Spleen (tissue), 11 donors: Measurements from ENCODE around the gene ZMIZ1. TPM values are rescaled to one million over a fixed set of nuclear protein-coding genes. Genes with fewer than 3 reads are reported as not detected.

ENCODE experiments used
- DNase-seq: peaks from one replicate; pipeline ENCODE4 v3.0.0-alpha.2; 2020
- H3K27ac ChIP-seq, 8 donors: fragments of 200-600 bp; sonication (generic) in 7 of 8; 1 replicate in 4 of 8; 2 replicates in 4 of 8; pipeline versions ENCODE4 v1.5.0 to v1.8.0; 2016 to 2021; ENCODE audit warnings: inconsistent platforms in 4 of 8, mild to moderate bottlenecking in 4 of 8, moderate library complexity in 1 of 8
- H3K27me3 ChIP-seq, 7 donors: fragments of 200-600 bp; sonication (generic) in 6 of 7; replicated peaks in 1 of 7; 1 replicate in 4 of 7; 2 replicates in 3 of 7; pipeline versions ENCODE4 v1.5.0 to v1.8.0; 2016 to 2021; ENCODE audit warnings: inconsistent platforms in 3 of 7, mild to moderate bottlenecking in 1 of 7
- H3K36me3 ChIP-seq, 6 donors: fragments of 200-600 bp; sonication (generic) in 5 of 6; 1 replicate in 4 of 6; 2 replicates in 2 of 6; pipeline versions ENCODE4 v1.5.0 to v1.8.0; 2016 to 2021; ENCODE audit warnings: inconsistent platforms in 2 of 6
- H3K4me1 ChIP-seq, 6 donors: fragments of 200-600 bp; sonication (generic) in 5 of 6; 1 replicate in 3 of 6; 2 replicates in 3 of 6; pipeline versions ENCODE4 v1.5.0 to v1.8.0; 2016 to 2021; ENCODE audit warnings: inconsistent platforms in 3 of 6
- H3K4me3 ChIP-seq, 8 donors: fragments of 200-600 bp; sonication (generic) in 7 of 8; 1 replicate in 4 of 8; 2 replicates in 4 of 8; pipeline versions ENCODE4 v1.5.0 to v1.8.0; 2016 to 2021; ENCODE audit warnings: inconsistent platforms in 4 of 8, mild to moderate bottlenecking in 4 of 8, moderate library complexity in 2 of 8
- H3K9me3 ChIP-seq, 8 donors: fragments of 200-600 bp; sonication (generic) in 7 of 8; 1 replicate in 4 of 8; 2 replicates in 4 of 8; pipeline versions ENCODE4 v1.5.0 to v1.8.0; 2016 to 2021; ENCODE audit warnings: inconsistent platforms in 4 of 8
- POLR2A ChIP-seq, 3 donors: fragments of 450-650 bp; IDR thresholded peaks; one replicate each; pipeline ENCODE4 v1.5.1; 2017; ENCODE audit warnings: antibody characterized with exemption in 3 of 3, mild to moderate bottlenecking in 1 of 3
- POLR2AphosphoS5 ChIP-seq, 3 donors: sonication (generic); formaldehyde crosslinking; IDR thresholded peaks; one replicate each; pipeline ENCODE4 v1.5.1; 2017; ENCODE audit warnings: antibody characterized with exemption in 3 of 3
- WGBS, 5 donors: extraction: QIAGEN DNeasy Blood & Tissue Kit in 3 of 5; methylation state at CpG; one replicate each; pipeline versions ENCODE4 v1.1.5 to v1.1.7; 2013 to 2018; 5-methylcytosine and 5-hydroxymethylcytosine counted together
- intact Hi-C: fragments of 100-400 bp; cut with DNase I; formaldehyde crosslinking; loops from one replicate; pipeline ENCODE4 v1.15.0; 2023; ENCODE audit warnings: low total_unique reads
- polyA plus RNA-seq, 3 donors: library from polyadenylated mRNA; stranded (reverse); fragments of 200-250 nt; gene quantifications; one replicate each; pipeline ENCODE4 v1.2.1, GENCODE V29; 2013
- total RNA-seq, 7 donors: library from RNA; depleted of rRNA in 3 of 7; stranded (reverse); fragments of >200 nt in 3 of 7; fragmentation: NEBNext Ultra II Directional in 4 of 7; extraction: Animal tissue kit (Norgen Biotek cat#: 25700) in 4 of 7; gene quantifications; one replicate each; pipeline versions ENCODE4 v1.1.0 to v1.2.1, GENCODE V29; 2016 to 2021
- TF ChIP-seq, protein P1 (sequence below), 11 experiments: fragments of 200-600 bp in 7 of 11; fragments of 450-650 bp in 4 of 11; sonication (generic) in 4 of 11; IDR thresholded peaks in 8 of 11; conservative IDR thresholded peaks in 3 of 11; 1 replicate in 7 of 11; 2 replicates in 4 of 11; pipeline versions ENCODE4 v1.4.0 to v1.8.0; 2016 to 2021; ENCODE audit warnings: antibody characterized with exemption in 11 of 11, inconsistent platforms in 4 of 11, mild to moderate bottlenecking in 1 of 11
- donor health status: healthy with polysubstance abuse.
- donor health status: DM: no; HTN: no; CAD: no; lungs with moderate emphysema.
- donor health status: DM: no; HTN: no; CAD: no.
- donor health status: Bipolar disorder and iron deficiency.
- donor health status: healthy.
- donor health status: DM: no; HTN: no; CAD: no.
- donor health status: DM: yes; HTN: yes; CAD: no.

ZMIZ1 gene
- total and polyA plus RNA-seq, 10 donors: 10.7 to 210 (median 125) TPM

DNA sequence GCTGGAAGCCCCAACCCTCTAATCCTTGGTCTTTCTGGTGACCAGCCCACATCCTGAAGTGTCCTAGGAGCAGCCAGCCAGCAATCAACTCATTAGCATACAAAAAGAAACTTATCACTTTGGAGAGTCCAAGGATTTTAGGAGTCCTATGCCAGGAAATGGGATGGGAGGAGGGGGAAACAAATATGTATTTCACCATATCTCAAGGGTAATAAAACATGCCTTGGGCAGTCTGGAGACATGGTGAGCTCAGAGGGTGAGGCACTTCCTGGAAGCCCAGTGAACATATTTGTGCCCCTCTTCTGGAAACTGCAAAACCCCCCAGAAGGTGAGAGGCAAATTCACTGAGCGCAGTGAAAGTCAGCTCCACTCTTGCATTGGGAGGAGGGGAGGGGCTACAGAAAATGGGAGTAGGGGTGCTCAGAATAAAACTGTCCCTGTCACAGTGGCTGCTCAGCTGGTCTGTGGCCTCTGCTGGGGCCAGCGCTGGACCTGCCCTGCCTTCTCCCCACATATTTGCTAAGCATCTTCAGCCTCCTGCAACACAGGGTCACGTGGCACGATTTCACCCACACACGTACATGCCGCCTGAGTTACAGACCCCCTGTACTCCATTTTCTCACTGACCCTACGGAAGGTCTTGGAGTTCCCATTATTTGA lies 17.7 kb upstream of the ZMIZ1 start:
- TF ChIP-seq, protein P1, sequence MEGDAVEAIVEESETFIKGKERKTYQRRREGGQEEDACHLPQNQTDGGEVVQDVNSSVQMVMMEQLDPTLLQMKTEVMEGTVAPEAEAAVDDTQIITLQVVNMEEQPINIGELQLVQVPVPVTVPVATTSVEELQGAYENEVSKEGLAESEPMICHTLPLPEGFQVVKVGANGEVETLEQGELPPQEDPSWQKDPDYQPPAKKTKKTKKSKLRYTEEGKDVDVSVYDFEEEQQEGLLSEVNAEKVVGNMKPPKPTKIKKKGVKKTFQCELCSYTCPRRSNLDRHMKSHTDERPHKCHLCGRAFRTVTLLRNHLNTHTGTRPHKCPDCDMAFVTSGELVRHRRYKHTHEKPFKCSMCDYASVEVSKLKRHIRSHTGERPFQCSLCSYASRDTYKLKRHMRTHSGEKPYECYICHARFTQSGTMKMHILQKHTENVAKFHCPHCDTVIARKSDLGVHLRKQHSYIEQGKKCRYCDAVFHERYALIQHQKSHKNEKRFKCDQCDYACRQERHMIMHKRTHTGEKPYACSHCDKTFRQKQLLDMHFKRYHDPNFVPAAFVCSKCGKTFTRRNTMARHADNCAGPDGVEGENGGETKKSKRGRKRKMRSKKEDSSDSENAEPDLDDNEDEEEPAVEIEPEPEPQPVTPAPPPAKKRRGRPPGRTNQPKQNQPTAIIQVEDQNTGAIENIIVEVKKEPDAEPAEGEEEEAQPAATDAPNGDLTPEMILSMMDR (IDR thresholded peaks at IDR 0.05 in 8 of 11, conservative IDR thresholded peaks at IDR 0.05 in 3 of 11): no peak
- TF ChIP-seq POLR2A (IDR thresholded peaks at IDR 0.05) (no peak), POLR2AphosphoS5 (IDR thresholded peaks at IDR 0.05) (no peak)
- no peaks in the 10 kb centered on the region for H3K36me3 ChIP-seq
- WGBS, 5 donors: 74 to 96% (median 77%) methylated on average over 6 to 7 of the region's 7 CpGs
- H3K4me1 ChIP-seq: peaks cover 18 to 65% (median 46%) of the 10 kb centered on the region in 6 donors
- H3K9me3 ChIP-seq: no peaks in the 10 kb centered on the region
- peak overlapping the region in 5 of 8 donors; percentile 8 to 46 (median 33) for H3K27ac ChIP-seq
- H3K4me3 ChIP-seq: no peak overlapping the region
- H3K27me3 ChIP-seq: no peaks in the 10 kb centered on the region
- intact Hi-C loops: no loop called here
- peak; percentile 30 for DNase-seq

DNA sequence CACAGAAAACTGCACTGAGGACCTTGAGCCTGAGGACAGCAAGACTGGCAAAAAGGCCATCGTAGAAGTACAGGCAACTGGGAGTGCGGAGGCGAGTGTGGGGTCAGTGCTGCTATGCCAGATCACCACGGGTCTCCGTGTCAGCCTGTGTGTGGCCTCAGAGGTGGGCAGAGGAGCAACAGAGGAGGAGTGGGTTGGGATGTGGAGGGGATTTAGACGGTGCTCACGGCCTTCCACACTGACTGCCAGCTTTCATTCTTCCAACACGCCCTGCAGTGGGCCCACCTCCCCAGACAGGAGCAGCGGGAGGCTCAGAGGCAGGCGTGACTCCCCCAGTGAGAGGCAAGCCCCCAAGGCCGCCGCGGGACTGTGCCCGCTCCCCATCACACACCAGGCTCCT lies 17.0 kb upstream of the ZMIZ1 start:
- no peaks in the 10 kb centered on the region for H3K9me3 ChIP-seq
- DNase-seq: peak; percentile 63
- H3K27ac ChIP-seq: peak overlapping the region in 1 of 8 donors; percentile 21
- WGBS, 5 donors: 70 to 79% (median 77%) methylated on average over 14 of the region's 14 CpGs
- no peak overlapping the region for H3K4me3 ChIP-seq
- no peak for TF ChIP-seq POLR2AphosphoS5 (IDR thresholded peaks at IDR 0.05)
- no peak for TF ChIP-seq POLR2A (IDR thresholded peaks at IDR 0.05)
- TF ChIP-seq, protein P1 (IDR thresholded peaks at IDR 0.05 in 8 of 11, conservative IDR thresholded peaks at IDR 0.05 in 3 of 11): no peak
- H3K4me1 ChIP-seq: peaks cover 18 to 60% (median 44%) of the 10 kb centered on the region in 6 donors
- no peaks in the 10 kb centered on the region for H3K27me3 ChIP-seq
- H3K36me3 ChIP-seq: no peaks in the 10 kb centered on the region
- intact Hi-C loops: no loop called here

DNA sequence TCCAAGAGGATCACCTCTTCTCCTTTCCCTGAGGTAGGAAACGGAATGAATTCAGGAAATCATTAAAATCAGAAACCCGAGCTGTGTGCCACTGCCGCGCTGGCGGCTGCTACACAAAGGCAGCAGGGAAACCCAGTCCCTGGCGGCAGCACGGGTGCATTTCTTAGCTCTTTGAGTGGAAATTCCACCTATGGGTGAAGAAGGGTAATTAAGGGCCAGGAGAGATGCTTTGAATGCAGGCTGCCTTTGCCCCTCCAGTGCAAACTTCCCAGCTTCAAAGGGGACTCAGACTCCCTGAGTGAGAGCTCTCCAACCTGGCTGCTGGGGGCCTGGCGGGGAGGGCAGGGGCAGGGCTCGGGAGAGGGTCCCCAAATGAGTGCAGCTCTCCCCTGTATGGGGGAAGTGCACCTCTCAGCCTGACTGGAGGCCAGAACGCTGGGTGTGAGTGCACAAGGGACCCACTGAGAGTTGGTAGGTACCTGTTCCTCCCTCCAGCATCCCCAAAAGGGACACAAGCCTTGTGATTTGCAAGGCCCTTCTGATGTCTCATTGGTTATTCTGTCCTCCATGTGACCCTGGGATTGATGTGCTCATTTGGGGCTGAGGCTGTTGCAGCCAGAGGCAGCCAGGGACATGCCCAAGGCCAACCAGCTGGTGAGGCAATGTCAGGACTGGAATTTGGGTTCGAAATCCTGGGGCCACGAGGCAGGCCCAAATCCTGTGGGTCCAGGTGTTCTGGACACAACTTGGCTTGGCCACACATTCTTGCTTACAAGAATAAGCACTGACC lies 16.3 kb upstream of the ZMIZ1 start:
- WGBS, 5 donors: 41 to 53% (median 46%) methylated on average over 11 to 12 of the region's 12 CpGs
- H3K4me3 ChIP-seq: no peak overlapping the region
- DNase-seq: peak; percentile 69
- H3K27ac ChIP-seq: no peak overlapping the region
- H3K36me3 ChIP-seq: no peaks in the 10 kb centered on the region
- H3K27me3 ChIP-seq: no peaks in the 10 kb centered on the region
- H3K4me1 ChIP-seq: peaks cover 17 to 53% (median 38%) of the 10 kb centered on the region in 6 donors
- no peak for TF ChIP-seq POLR2AphosphoS5 (IDR thresholded peaks at IDR 0.05)
- TF ChIP-seq, protein P1 (IDR thresholded peaks at IDR 0.05 in 8 of 11, conservative IDR thresholded peaks at IDR 0.05 in 3 of 11): peak in 4 of 11 experiments; percentile 28 to 34 (median 31)
- H3K9me3 ChIP-seq: no peaks in the 10 kb centered on the region
- intact Hi-C loops: no loop called here

DNA sequence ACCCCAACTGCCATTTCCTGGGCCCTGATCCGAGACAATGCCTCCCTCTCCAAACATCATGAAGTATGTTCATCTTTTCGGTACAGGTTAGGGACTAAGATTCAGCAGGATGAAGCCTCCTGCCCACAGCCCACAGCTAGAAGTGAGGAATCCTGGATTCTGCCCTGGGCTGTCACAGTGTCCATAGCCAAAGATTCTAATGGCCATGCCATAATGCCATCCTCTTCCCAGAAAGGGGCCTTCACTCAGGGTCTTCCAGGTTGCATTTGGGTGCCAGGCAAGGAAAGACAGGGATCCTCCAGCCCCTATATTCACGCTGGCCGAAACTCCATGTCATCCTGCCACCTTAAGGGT lies 15.7 kb upstream of the ZMIZ1 start:
- Histone ChIP-seq H3K27me3 (no peaks in the 10 kb centered on the region), H3K27ac (no peak overlapping the region), H3K36me3 (no peaks in the 10 kb centered on the region), H3K9me3 (no peaks in the 10 kb centered on the region), H3K4me3 (no peak overlapping the region), H3K4me1 (peaks cover 11 to 48% (median 32%) of the 10 kb centered on the region in 6 donors)
- DNase-seq: peak; percentile 25
- 84 to 96% (median 93%) methylated on average over 4 of the region's 4 CpGs for WGBS, 5 donors
- intact Hi-C loops: no loop called here
- TF ChIP-seq, protein P1 (IDR thresholded peaks at IDR 0.05 in 8 of 11, conservative IDR thresholded peaks at IDR 0.05 in 3 of 11): no peak
- TF ChIP-seq POLR2A (IDR thresholded peaks at IDR 0.05): no peak
- no peak for TF ChIP-seq POLR2AphosphoS5 (IDR thresholded peaks at IDR 0.05)
